H1 (cell line): ENCODE data around the gene ADIRF. TPM values are rescaled to one million over a fixed set of nuclear protein-coding genes. Genes with fewer than 3 reads are reported as not detected.

Experiments used
- BACH1 ChIP-seq: IDR thresholded peaks from 2 replicates; pipeline ENCODE4 v1.6.1; 2012; ENCODE audit warnings: low read length, improper control_type of control experiment
- BCL11A ChIP-seq, 2 experiments: IDR thresholded peaks; one replicate each; pipeline ENCODE4 v1.6.1; 2011; ENCODE audit warnings: low read depth in 2 of 2, low read length in 2 of 2, mild to moderate bottlenecking in 2 of 2
- CHD7 ChIP-seq: fragments of 300-600 bp; sonication (generic); IDR thresholded peaks from 2 replicates; pipeline ENCODE4 v1.7.1; 2012; ENCODE audit warnings: low read length, moderate library complexity, mild to moderate bottlenecking, inconsistent platforms; ENCODE audit not compliant: insufficient replicate concordance
- FOSL1 ChIP-seq: IDR thresholded peaks from 2 replicates; pipeline ENCODE4 v1.6.1; 2011; ENCODE audit warnings: mild to moderate bottlenecking, low read depth, low read length, moderate library complexity; ENCODE audit not compliant: insufficient read depth
- GTF2F1 ChIP-seq: IDR thresholded peaks from 2 replicates; pipeline ENCODE4 v1.6.1; 2012; ENCODE audit warnings: low read depth, low read length, improper control_type of control experiment, borderline replicate concordance
- JUN ChIP-seq: IDR thresholded peaks from 2 replicates; pipeline ENCODE4 v1.6.1; 2011; ENCODE audit warnings: low read depth, mild to moderate bottlenecking, improper control_type of control experiment, low read length
- KDM4A ChIP-seq: IDR thresholded peaks from one replicate; pipeline ENCODE4 v1.7.1; 2012; ENCODE audit warnings: low read depth, mild to moderate bottlenecking, moderate library complexity, low read length, inconsistent platforms; ENCODE audit not compliant: severe bottlenecking
- MAFK ChIP-seq: IDR thresholded peaks from 2 replicates; pipeline ENCODE4 v1.6.1; 2012; ENCODE audit warnings: low read depth, mild to moderate bottlenecking, improper control_type of control experiment, low read length
- RAD21 ChIP-seq, 2 experiments: IDR thresholded peaks in 1 of 2; conservative IDR thresholded peaks in 1 of 2; 2 replicates each; pipeline ENCODE4 v1.6.1; 2011; ENCODE audit warnings: low read depth in 2 of 2, low read length in 2 of 2, improper control_type of control experiment in 1 of 2, inconsistent platforms in 1 of 2, mild to moderate bottlenecking in 1 of 2, moderate library complexity in 1 of 2
- TAF7 ChIP-seq: optimal IDR thresholded peaks from 2 replicates; pipeline ENCODE3; 2011; ENCODE audit warnings: low read depth, mild to moderate bottlenecking, inconsistent platforms, low read length, moderate library complexity, borderline replicate concordance
- polyA plus RNA-seq, 7 experiments: library from polyadenylated mRNA; depleted of rRNA in 3 of 7; stranded (reverse) in 5 of 7; unstranded in 2 of 7; fragments of >200 nt in 5 of 7; fragments of 200-250 nt in 2 of 7; gene quantifications; 1 replicate in 5 of 7; 2 replicates in 1 of 7; 4 replicates in 1 of 7; pipeline versions ENCODE4 v1.2.1 to v1.2.3, GENCODE V29; 2011 to 2013; ENCODE audit warnings: missing spikeins in 2 of 7, mixed read lengths in 2 of 7
- total RNA-seq: library from RNA; stranded (reverse); fragmentation: NEBNext Ultra II Directional; extraction: Animal tissue kit (Norgen Biotek cat#: 25700); gene quantifications from 2 replicates; pipeline ENCODE4 v1.2.1, GENCODE V29; 2021

The ADIRF gene
- total and polyA plus RNA-seq, 2 of the 8 experiments (the other 6 are each of a cell fraction or from before 2014, with no cell fraction given) = not detected

GRCh38 chr10:86941426-86941825, 26.9 kb upstream of the ADIRF start (continued):
- TF ChIP-seq CHD7 = no peak
- TF ChIP-seq FOSL1 = no peak
- TF ChIP-seq GTF2F1 = no peak
- TF ChIP-seq BCL11A (IDR thresholded peaks at IDR 0.05; ENCODE audit: low read depth in 2 of 2, low read length in 2 of 2) = no peak
- TF ChIP-seq TAF7 = no peak
- TF ChIP-seq KDM4A = no peak
- TF ChIP-seq JUN = no peak
- TF ChIP-seq MAFK = no peak
- no peak for TF ChIP-seq RAD21 (IDR thresholded peaks at IDR 0.05 in 1 of 2, conservative IDR thresholded peaks at IDR 0.05 in 1 of 2; ENCODE audit: low read depth in 2 of 2, low read length in 2 of 2)
- TF ChIP-seq BACH1 = no peak
